Astrocyte of the spinal cord (primary cell): ENCODE data around the gene TCF3.
"Not testable (repeated sequence)": the region's sequence is repeated elsewhere in the genome, so short reads cannot be mapped to it uniquely, and the experiment has no call there.

ENCODE experiments used
- DNase-seq: peaks from one replicate; pipeline ENCODE4 v3.0.0; 2011; ENCODE audit warnings: low read depth, low spot score
- H3K4me3 ChIP-seq: 2 replicates; pipeline ENCODE4 v1.5.1; 2011; ENCODE audit warnings: low read depth, mild to moderate bottlenecking, low read length, moderate library complexity
- CTCF ChIP-seq: IDR thresholded peaks from 2 replicates; pipeline ENCODE4 v1.5.1; 2012; ENCODE audit warnings: low read depth, mild to moderate bottlenecking, low read length, inconsistent platforms
- in situ Hi-C: cut with HindIII; loops from 2 replicates; pipeline ENCODE4 v1.10.0; 2017; ENCODE audit warnings: low sequenced_read_pairs

TCF3 gene

GRCh38 chr19:1672038-1672768 lies 19.8 kb upstream of the TCF3 start:
- no peak for DNase-seq
- in situ Hi-C loops, result no loop called here
- TF ChIP-seq CTCF, result peak; percentile 81
- no peak overlapping the region for H3K4me3 ChIP-seq

- no peak for TF ChIP-seq CTCF
- no peak overlapping the region for H3K4me3 ChIP-seq
- no peak for DNase-seq
- in situ Hi-C loops, result no loop called here
Observed at GRCh38 chr19:1671716-1672037, 19.3 kb upstream of the TCF3 start.

- H3K4me3 ChIP-seq, DNase-seq, in situ Hi-C loops: not testable (repeated sequence)
Observed at GRCh38 chr19:1670747-1671146, 18.3 kb upstream of the TCF3 start.

GRCh38 chr19:1668486-1669270 lies 16.3 kb upstream of the TCF3 start:
- H3K4me3 ChIP-seq, result no peak overlapping the region
- no peak for TF ChIP-seq CTCF
- in situ Hi-C loops, result no loop called here
- DNase-seq, result no peak

GRCh38 chr19:1668048-1668485 lies 15.7 kb upstream of the TCF3 start:
- in situ Hi-C loops, result no loop called here
- TF ChIP-seq CTCF, result no peak
- H3K4me3 ChIP-seq, result no peak overlapping the region
- DNase-seq, result no peak

- TF ChIP-seq CTCF, result no peak
Observed at GRCh38 chr19:1665565-1666047, 13.2 kb upstream of the TCF3 start.

GRCh38 chr19:1663852-1664251 lies 11.4 kb upstream of the TCF3 start:
- DNase-seq, result no peak
- H3K4me3 ChIP-seq, result no peak overlapping the region
- no peak for TF ChIP-seq CTCF
- in situ Hi-C loops, result no loop called here

More at GRCh38 chr19:1665565-1666047, 13.2 kb upstream of the TCF3 start:
- no peak overlapping the region for H3K4me3 ChIP-seq
- in situ Hi-C loops, result no loop called here
- DNase-seq, result no peak

- DNase-seq, H3K4me3 ChIP-seq, in situ Hi-C loops: not testable (repeated sequence)
Observed at GRCh38 chr19:1663227-1663626, 10.8 kb upstream of the TCF3 start.
